GM10248 (cell line): ENCODE measurements around the gene CAMK1D.

ENCODE experiments used
- CTCF ChIA-PET: fragments of 300-600 bp; sonication (Branson Sonifier 250); formaldehyde crosslinking; extraction: SDS; loops from one replicate; lab custom pipeline; 2021; ENCODE audit warnings: antibody characterized with exemption; lab: Yijun Ruan, JAX
- POLR2A ChIA-PET: fragments of 350-650 bp; sonication (Branson Sonifier 250); formaldehyde crosslinking; extraction: SDS; loops from one replicate; lab custom pipeline; 2020; ENCODE audit warnings: antibody characterized with exemption; lab: Yijun Ruan, JAX
- DNase-seq: peaks from one replicate; pipeline ENCODE4 v3.0.0; 2012; ENCODE audit errors: extremely low spot score
- TF ChIP-seq, protein P1 (sequence below): IDR thresholded peaks from 2 replicates; pipeline ENCODE4 v1.5.1; 2012; ENCODE audit warnings: mild to moderate bottlenecking, low read depth; ENCODE audit errors: extremely low read depth, missing control alignments, control extremely low read depth

CAMK1D gene

DNA sequence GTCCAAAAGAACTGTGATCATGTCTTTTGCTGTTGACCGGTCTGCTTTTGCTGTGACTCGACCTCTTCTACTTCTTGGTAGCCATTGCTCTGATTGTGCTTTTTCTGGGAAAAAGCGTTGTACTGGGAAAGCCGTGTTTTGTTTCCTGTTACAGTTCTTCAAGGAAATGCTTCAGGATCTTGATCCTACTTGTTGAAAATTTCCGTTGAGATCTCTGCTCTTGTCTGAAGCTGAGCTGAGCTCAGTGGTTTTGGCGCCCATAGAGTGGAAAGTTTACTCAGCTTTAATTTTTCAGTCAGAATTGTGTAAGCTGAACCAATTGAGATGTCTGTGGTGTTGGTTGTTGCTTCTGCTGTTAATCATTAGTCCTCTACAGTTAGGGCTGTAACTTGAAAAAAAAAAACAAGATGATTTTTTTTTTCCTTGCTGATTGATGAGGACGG lies 349.9 kb downstream of the CAMK1D start:
- CTCF ChIA-PET: interaction anchor here (9.5 kb wide), 1 partner anchor 12 kb away, joined by 67 read pairs; no protein-coding TSS in a partner anchor
- TF ChIP-seq, protein P1, sequence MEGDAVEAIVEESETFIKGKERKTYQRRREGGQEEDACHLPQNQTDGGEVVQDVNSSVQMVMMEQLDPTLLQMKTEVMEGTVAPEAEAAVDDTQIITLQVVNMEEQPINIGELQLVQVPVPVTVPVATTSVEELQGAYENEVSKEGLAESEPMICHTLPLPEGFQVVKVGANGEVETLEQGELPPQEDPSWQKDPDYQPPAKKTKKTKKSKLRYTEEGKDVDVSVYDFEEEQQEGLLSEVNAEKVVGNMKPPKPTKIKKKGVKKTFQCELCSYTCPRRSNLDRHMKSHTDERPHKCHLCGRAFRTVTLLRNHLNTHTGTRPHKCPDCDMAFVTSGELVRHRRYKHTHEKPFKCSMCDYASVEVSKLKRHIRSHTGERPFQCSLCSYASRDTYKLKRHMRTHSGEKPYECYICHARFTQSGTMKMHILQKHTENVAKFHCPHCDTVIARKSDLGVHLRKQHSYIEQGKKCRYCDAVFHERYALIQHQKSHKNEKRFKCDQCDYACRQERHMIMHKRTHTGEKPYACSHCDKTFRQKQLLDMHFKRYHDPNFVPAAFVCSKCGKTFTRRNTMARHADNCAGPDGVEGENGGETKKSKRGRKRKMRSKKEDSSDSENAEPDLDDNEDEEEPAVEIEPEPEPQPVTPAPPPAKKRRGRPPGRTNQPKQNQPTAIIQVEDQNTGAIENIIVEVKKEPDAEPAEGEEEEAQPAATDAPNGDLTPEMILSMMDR: no peak
- no peak for DNase-seq
- POLR2A ChIA-PET: no interaction called here

DNA sequence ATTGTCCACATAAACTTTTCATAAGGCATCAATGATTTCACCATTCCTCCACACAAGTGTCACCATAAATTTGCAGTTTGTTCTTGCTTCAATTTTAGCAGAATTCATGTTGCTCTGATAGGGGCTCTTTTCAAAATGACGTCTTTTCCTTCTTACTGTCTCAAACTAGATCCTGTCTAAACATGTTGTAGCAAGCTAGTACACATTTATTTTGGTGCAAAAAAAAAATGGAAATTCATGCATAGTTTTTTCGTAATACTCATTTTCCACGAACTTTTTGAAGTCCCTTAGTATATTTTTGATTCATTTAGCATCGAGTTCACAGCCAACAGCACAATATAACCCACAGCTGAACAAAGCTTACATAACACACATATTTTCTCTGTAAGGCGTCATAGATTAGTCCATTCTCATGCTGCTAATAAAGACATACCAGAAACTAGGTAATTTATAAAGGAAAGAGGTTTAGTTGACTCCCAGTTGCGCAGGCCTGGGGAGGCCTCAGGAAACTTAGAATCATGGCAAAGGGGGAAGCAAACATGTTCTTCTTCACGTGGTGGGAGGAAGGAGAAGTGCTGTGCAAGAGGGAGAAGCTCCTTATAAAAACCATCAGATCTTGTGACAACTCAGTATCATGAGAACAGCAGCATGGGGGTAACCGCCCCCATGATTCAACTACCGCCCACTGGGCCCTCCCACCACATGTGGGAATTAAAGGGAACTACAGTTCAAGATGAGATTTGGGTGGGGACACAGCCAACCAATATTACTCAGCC lies 350.6 kb downstream of the CAMK1D start:
- TF ChIP-seq, protein P1: no peak
- no peak for DNase-seq
- POLR2A ChIA-PET: no interaction called here
- CTCF ChIA-PET: interaction anchor here (1.1 to 9.5 kb wide), 2 partner anchors 11 to 44 kb away, joined by 6 to 67 read pairs; no protein-coding TSS in a partner anchor

DNA sequence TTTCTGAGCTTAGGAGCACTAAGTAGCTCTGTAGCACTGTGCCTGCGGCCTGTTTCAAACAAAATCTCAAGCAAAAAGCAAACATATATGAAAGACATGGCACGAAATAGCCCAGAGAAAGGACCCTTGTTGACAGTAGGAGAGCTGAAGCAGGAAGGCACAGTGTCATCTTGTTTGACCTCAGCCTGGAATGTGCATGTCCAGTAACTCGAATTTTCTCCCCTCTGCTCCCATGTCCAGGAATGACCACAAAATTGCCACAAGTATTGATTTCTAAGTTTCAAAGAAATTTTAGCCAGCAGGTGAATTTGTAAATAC lies 351.2 kb downstream of the CAMK1D start:
- TF ChIP-seq, protein P1: no peak
- DNase-seq: no peak
- CTCF ChIA-PET: interaction anchor here (1.1 to 9.5 kb wide), 2 partner anchors 11 to 44 kb away, joined by 6 to 67 read pairs; no protein-coding TSS in a partner anchor
- POLR2A ChIA-PET: no interaction called here

DNA sequence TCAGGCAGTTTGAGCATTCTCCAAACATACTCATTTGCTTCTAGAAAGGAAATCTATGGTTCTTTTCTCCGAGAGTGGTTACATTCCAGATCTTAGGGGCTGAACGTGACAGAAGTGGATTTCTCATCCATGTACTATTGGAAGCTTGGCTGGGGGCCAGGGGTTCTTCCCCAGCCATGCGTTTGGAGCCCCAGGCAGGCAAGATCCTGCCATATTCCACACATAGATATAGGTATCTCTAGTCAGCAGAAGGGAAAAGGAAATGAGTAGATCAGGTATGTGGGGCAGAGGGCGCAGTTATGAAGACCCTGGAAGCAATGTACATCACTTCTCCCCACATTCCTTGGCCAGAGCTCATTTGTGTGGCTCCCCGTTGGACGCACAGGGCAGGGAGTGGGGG lies 352.3 kb downstream of the CAMK1D start:
- DNase-seq: no peak
- TF ChIP-seq, protein P1: no peak
- CTCF ChIA-PET: interaction anchor here (1.2 to 9.5 kb wide), 3 partner anchors 9 to 45 kb away, joined by 3 to 67 read pairs (median 4); no protein-coding TSS in a partner anchor
- POLR2A ChIA-PET: interaction anchor here (0.6 kb wide), 1 partner anchor 370 kb away, joined by 3 read pairs; no protein-coding TSS in a partner anchor

DNA sequence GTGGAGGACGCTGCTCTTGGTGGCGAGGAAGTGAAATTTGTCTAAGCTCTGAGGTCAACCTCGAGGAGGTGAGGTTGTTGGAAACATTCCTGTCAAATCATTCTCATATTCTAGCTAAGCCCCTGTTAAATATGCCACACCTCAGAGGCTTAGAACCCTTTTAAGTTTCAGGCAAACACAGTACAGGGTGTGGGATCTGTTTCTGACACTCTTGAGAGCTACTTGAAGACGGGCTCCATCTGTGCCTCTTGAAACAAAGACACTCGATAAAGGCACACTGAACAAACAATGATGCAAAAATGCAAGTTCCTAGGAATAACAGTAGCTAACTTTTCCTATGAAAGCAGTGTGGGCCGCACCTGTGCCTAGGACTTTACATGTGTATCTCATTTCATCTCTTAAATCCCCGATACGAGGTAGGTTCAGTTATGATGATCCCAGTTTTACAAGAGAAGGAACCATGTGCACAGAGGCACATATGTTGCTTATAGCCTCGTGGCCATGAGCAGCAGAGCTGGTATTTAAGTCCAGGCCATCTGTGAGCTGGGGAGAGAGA lies 352.9 kb downstream of the CAMK1D start:
- TF ChIP-seq, protein P1: no peak
- POLR2A ChIA-PET: interaction anchor here (0.6 kb wide), 1 partner anchor 371 kb away, joined by 3 read pairs; no protein-coding TSS in a partner anchor
- DNase-seq: no peak
- CTCF ChIA-PET: interaction anchor here (1.2 to 9.5 kb wide), 3 partner anchors 9 to 46 kb away, joined by 3 to 67 read pairs (median 4); no protein-coding TSS in a partner anchor

DNA sequence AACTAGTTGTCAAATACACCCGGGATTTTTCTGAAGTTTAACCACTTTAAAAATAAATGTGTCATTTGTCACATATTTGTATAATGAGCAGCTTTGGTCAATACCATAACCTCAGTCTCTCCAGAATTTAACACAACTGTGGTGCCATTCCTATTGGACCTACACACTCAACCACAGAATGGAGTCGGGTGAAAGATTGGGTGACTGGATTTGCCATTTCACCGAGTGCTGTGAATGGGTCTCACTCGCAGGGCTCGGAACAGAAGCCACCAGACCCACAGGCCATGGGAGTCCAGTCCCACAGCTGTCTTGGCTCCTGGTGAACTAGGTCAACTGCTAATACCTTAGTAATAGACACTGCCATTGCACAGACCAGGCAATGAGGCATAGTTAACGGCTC lies 353.8 kb downstream of the CAMK1D start:
- ChIA-PET CTCF (interaction anchor here (1.2 to 9.5 kb wide), 4 partner anchors 8 to 47 kb away, joined by 3 to 67 read pairs (median 4); no protein-coding TSS in a partner anchor), POLR2A (no interaction called here)

More for the DNA sequence above, 353.8 kb downstream of the CAMK1D start:
- TF ChIP-seq, protein P1: no peak
- no peak for DNase-seq
